ENCODE results near the gene RPGRIP1L. TPM values are rescaled to one million over a fixed set of nuclear protein-coding genes. Genes with fewer than 3 reads are reported as not detected.

Gene RPGRIP1L
- total RNA-seq, 4 donors from 2014 or later = 4.4 to 7.1 (median 6.6) TPM

GRCh38 chr16:53678155-53678554, 25.5 kb downstream of the RPGRIP1L start:
- no peak overlapping the region for H3K4me3 ChIP-seq

GRCh38 chr16:53673189-53673588, 30.5 kb downstream of the RPGRIP1L start:
- Histone ChIP-seq H3K36me3 (peaks cover 0 to 4% (median 0%) of the 10 kb centered on the region in 3 donors), H3K4me3 (no peak overlapping the region), H3K27me3 (no peaks in the 10 kb centered on the region), H3K9me3 (no peaks in the 10 kb centered on the region), H3K27ac (no peak overlapping the region), H3K4me1 (no peaks in the 10 kb centered on the region)
- no peak for TF ChIP-seq CTCF (IDR thresholded peaks at IDR 0.05)
- no peak for TF ChIP-seq POLR2A (IDR thresholded peaks at IDR 0.05)
- TF ChIP-seq EP300 (IDR thresholded peaks at IDR 0.05) = no peak
- 94 to 95% methylated on average over 4 of the region's 4 CpGs for WGBS, 2 donors
- no peak for DNase-seq (ENCODE audit: low spot score in 2 of 2)

More at GRCh38 chr16:53678155-53678554, 25.5 kb downstream of the RPGRIP1L start:
- Histone ChIP-seq H3K9me3 (no peaks in the 10 kb centered on the region), H3K4me1 (no peaks in the 10 kb centered on the region), H3K36me3 (peaks cover 0 to 6% (median 0%) of the 10 kb centered on the region in 3 donors), H3K27me3 (no peaks in the 10 kb centered on the region), H3K27ac (no peak overlapping the region)
- 73 to 74% methylated on average over 1 of the region's 1 CpG for WGBS, 2 donors
- TF ChIP-seq CTCF (IDR thresholded peaks at IDR 0.05) (no peak), POLR2A (IDR thresholded peaks at IDR 0.05) (no peak), EP300 (IDR thresholded peaks at IDR 0.05) (no peak)
- DNase-seq (ENCODE audit: low spot score in 2 of 2) = no peak

DNA sequence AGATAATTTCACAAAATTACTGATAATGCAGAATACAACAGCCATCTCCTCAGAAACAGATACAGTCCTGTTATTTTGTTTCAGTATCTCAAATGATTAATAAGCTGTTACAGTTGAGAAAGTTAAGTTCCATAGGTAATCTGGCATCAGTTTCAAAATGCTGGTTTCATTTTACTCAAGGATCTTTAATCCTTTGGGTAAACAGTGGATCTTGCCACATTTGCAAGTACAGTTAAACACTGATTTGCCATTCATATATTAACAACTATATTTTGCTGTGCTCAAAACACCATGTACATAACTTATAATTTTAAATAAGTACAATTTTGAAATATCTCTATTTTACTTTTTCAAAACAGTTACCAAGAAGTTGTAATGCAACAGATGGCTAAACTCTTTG, 31.2 kb downstream of the RPGRIP1L start:
- Histone ChIP-seq H3K27ac (no peak overlapping the region), H3K27me3 (no peaks in the 10 kb centered on the region), H3K36me3 (peaks cover 0 to 4% (median 0%) of the 10 kb centered on the region in 3 donors), H3K4me3 (no peak overlapping the region), H3K9me3 (no peaks in the 10 kb centered on the region), H3K4me1 (no peaks in the 10 kb centered on the region)
- TF ChIP-seq EP300 (IDR thresholded peaks at IDR 0.05) (no peak), POLR2A (IDR thresholded peaks at IDR 0.05) (no peak), CTCF (IDR thresholded peaks at IDR 0.05) (no peak)
- DNase-seq (ENCODE audit: low spot score in 2 of 2) = no peak

DNA sequence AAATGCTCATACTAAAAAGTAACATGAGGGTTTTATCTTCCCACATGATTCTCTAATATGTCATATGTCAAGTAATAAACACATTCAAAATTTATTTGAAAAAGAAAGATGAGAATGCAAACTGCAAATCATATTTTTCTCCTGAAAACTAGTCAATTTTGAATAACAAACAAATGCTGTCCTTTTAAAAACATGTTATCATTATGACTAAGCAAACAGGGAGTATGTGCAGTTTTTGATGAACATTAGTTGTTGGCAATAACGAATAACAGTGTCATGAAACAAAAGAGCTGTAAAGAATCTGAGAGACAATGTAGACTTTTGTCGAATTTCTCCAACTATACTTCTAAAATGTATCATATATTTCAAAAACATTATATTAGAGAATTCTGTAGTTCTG, 34.8 kb downstream of the RPGRIP1L start:
- DNase-seq (ENCODE audit: low spot score in 2 of 2) = no peak
- no peak for TF ChIP-seq CTCF (IDR thresholded peaks at IDR 0.05)
- no peak for TF ChIP-seq EP300 (IDR thresholded peaks at IDR 0.05)
- no peak for TF ChIP-seq POLR2A (IDR thresholded peaks at IDR 0.05)
- Histone ChIP-seq H3K4me3 (no peak overlapping the region), H3K27ac (no peak overlapping the region), H3K9me3 (no peaks in the 10 kb centered on the region), H3K27me3 (no peaks in the 10 kb centered on the region), H3K36me3 (peaks cover 0 to 4% (median 0%) of the 10 kb centered on the region in 3 donors), H3K4me1 (no peaks in the 10 kb centered on the region)
- 55 to 57% methylated on average over 2 of the region's 2 CpGs for WGBS, 2 donors

DNA sequence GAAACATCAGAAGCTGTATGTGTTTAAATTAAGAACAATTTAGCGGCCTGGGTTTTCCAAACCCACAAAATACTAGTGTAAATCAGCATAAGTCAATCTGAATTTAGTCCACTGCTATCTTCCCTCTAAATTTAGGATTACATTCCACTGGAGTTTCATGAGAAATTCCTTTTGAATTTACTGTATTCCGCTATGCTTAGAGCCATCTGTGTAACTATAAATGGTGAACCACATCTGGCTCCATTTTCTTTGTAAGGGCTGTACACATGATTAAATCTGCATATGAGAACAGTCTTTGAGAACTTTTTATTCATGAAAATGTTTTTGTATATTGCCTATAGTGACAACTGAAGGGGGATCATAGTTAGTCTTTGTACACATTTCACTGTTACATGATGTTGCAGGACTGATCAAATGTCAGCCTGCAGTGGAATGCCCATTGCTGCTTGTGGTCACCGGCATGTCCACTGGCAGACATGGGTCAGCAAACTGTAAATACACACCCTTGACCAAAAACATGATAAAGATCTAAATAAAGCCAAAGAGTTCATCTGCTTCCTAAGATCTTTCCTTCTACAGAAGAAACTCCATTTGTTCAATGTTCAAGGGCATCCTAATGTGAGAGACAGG, 36.8 kb downstream of the RPGRIP1L start:
- Histone ChIP-seq H3K27me3 (no peaks in the 10 kb centered on the region), H3K4me1 (no peaks in the 10 kb centered on the region), H3K4me3 (no peak overlapping the region), H3K36me3 (peaks cover 0 to 4% (median 0%) of the 10 kb centered on the region in 3 donors), H3K9me3 (no peaks in the 10 kb centered on the region), H3K27ac (no peak overlapping the region)
- 88% methylated on average over 3 of the region's 3 CpGs for WGBS, 2 donors
- TF ChIP-seq CTCF (IDR thresholded peaks at IDR 0.05) = no peak
- TF ChIP-seq POLR2A (IDR thresholded peaks at IDR 0.05) = no peak
- TF ChIP-seq EP300 (IDR thresholded peaks at IDR 0.05) = no peak
- no peak for DNase-seq (ENCODE audit: low spot score in 2 of 2)

Data from tibial nerve (tissue), 4 donors.